HepG2 (cell line): Measurements from ENCODE around the gene NET1. TPM values are rescaled to one million over a fixed set of nuclear protein-coding genes. Genes with fewer than 3 reads are reported as not detected.

Experiments used
- ATAC-seq: fragments of 200-7000 bp; cut with Tn5 transposase; 3 replicates; pipeline ENCODE4 v1.9.1; 2020; ENCODE audit warnings: mild to moderate bottlenecking, moderate library complexity
- BruUV-seq: library from RNA; stranded (reverse); fragments of 400-500 nt; replicated peaks from 2 replicates; lab custom pipeline; 2021; lab: Mats Ljungman, UMichigan
- CTCF ChIA-PET: fragments of 300-600 bp; formaldehyde crosslinking; extraction: SDS; loops from one replicate; lab custom pipeline; 2021; ENCODE audit warnings: low total read pairs, inconsistent platforms, low intra/inter-chr PET ratio; lab: Yijun Ruan, JAX
- POLR2A ChIA-PET: fragments of 350-600 bp; sonication (Branson Sonifier 250); formaldehyde crosslinking; loops from one replicate; lab custom pipeline; 2020; ENCODE audit warnings: antibody characterized with exemption, inconsistent platforms; lab: Yijun Ruan, JAX
- DNase-seq: peaks from one replicate; pipeline ENCODE4 v3.0.0-alpha.2; 2015; ENCODE audit warnings: low spot score
- FAIRE-seq: peaks from 3 replicates; lab custom pipeline; 2011; peaks lifted over from hg19 to GRCh38; lab: Jason Lieb, UNC
- H2AFZ ChIP-seq: one replicate; pipeline ENCODE4 v1.6.1; 2011; ENCODE audit warnings: low read length, inconsistent platforms
- H3K27ac ChIP-seq: fragments of 300-600 bp; 3 replicates; pipeline ENCODE4 v1.8.0; 2011; ENCODE audit warnings: mixed run types, mild to moderate bottlenecking, mixed read lengths, low read length, inconsistent platforms; ENCODE audit not compliant: insufficient read depth; ENCODE audit errors: extremely low read length
- H3K27me3 ChIP-seq, 2 experiments: fragments of 200-600 bp in 1 of 2; 2 replicates in 1 of 2; 3 replicates in 1 of 2; pipeline versions ENCODE4 v1.6.0 to v1.8.0; 2011; ENCODE audit warnings: low read length in 2 of 2, mild to moderate bottlenecking in 2 of 2, moderate library complexity in 2 of 2, inconsistent platforms in 1 of 2; ENCODE audit not compliant: insufficient read depth in 2 of 2, control insufficient read depth in 1 of 2
- H3K36me3 ChIP-seq, 2 experiments: fragments of 200-600 bp in 1 of 2; replicated peaks in 1 of 2; 2 replicates in 1 of 2; 3 replicates in 1 of 2; pipeline versions ENCODE4 v1.5.1 to v1.8.0; 2011; ENCODE audit warnings: low read length in 2 of 2, inconsistent platforms in 1 of 2; ENCODE audit not compliant: insufficient read depth in 2 of 2, control insufficient read depth in 1 of 2
- H3K4me1 ChIP-seq: 2 replicates; pipeline ENCODE4 v1.5.1; 2012; ENCODE audit warnings: low read length, inconsistent platforms; ENCODE audit not compliant: insufficient read depth
- H3K4me2 ChIP-seq: 2 replicates; pipeline ENCODE4 v1.6.0; 2011; ENCODE audit warnings: low read depth, low read length, inconsistent platforms
- H3K4me3 ChIP-seq, 3 experiments: fragments of 200-600 bp in 1 of 3; sonication (generic), shearing (Covaris generic) in 1 of 3; replicated peaks in 1 of 3; 2 replicates each; pipeline ENCODE4 v1.5.1; 2011 to 2016; ENCODE audit warnings: low read length in 3 of 3, inconsistent platforms in 2 of 3, low read depth in 2 of 3, mild to moderate bottlenecking in 2 of 3, control low read depth in 1 of 3, mixed read lengths in 1 of 3; ENCODE audit not compliant: insufficient read depth in 1 of 3
- H3K79me2 ChIP-seq: one replicate; pipeline ENCODE4 v1.6.1; 2011; ENCODE audit warnings: low read length, inconsistent platforms; ENCODE audit not compliant: insufficient read depth
- H3K9ac ChIP-seq: 2 replicates; pipeline ENCODE4 v1.6.0; 2011; ENCODE audit warnings: mild to moderate bottlenecking, low read depth, low read length, inconsistent platforms; ENCODE audit not compliant: insufficient read depth
- H3K9me3 ChIP-seq: 2 replicates; pipeline ENCODE4 v1.5.1; 2012; ENCODE audit warnings: mild to moderate bottlenecking, low read length
- H4K20me1 ChIP-seq: 2 replicates; pipeline ENCODE4 v1.6.0; 2011; ENCODE audit warnings: inconsistent platforms, mild to moderate bottlenecking, low read length, moderate library complexity; ENCODE audit not compliant: insufficient read depth
- CC2D1A ChIP-seq: sonication (generic); formaldehyde crosslinking; IDR thresholded peaks from 2 replicates; pipeline ENCODE4 v1.8.1; 2023; ENCODE audit warnings: mild to moderate bottlenecking, missing genetic modification reagents
- EHMT2 ChIP-seq: fragments of 200-600 bp; sonication (generic); IDR thresholded peaks from 2 replicates; pipeline ENCODE4 v1.7.0; 2017; ENCODE audit warnings: antibody characterized with exemption, low read depth, low read length, borderline replicate concordance
- GABPB1 ChIP-seq: IDR thresholded peaks from 2 replicates; pipeline ENCODE4 v1.6.1; 2016; ENCODE audit warnings: mild to moderate bottlenecking, missing genetic modification reagents, moderate library complexity, missing compliant biosample characterization
- RORA ChIP-seq: sonication (generic); formaldehyde crosslinking; IDR thresholded peaks from 2 replicates; pipeline ENCODE4 v1.5.0; 2020; ENCODE audit warnings: mild to moderate bottlenecking, missing genetic modification reagents, moderate library complexity
- SOX13 ChIP-seq, 3 experiments: fragments of 450-650 bp in 1 of 3; sonication (generic) in 1 of 3; formaldehyde crosslinking in 1 of 3; IDR thresholded peaks in 2 of 3; conservative IDR thresholded peaks in 1 of 3; 2 replicates each; pipeline versions ENCODE4 v1.5.0 to v1.6.1; 2016 to 2020; ENCODE audit warnings: antibody characterized with exemption in 1 of 3, mild to moderate bottlenecking in 1 of 3, missing compliant biosample characterization in 1 of 3, missing genetic modification reagents in 1 of 3, moderate library complexity in 1 of 3
- U2AF2 ChIP-seq: fragments of 200-400 bp; formaldehyde crosslinking; IDR thresholded peaks from 2 replicates; pipeline ENCODE4 v1.6.1; 2017; ENCODE audit warnings: low read depth, mild to moderate bottlenecking, low read length
- ZNF207 ChIP-seq: fragments of 450-650 bp; IDR thresholded peaks from 2 replicates; pipeline ENCODE4 v1.6.1; 2016; ENCODE audit warnings: antibody characterized with exemption, borderline replicate concordance
- ZNF33A ChIP-seq: sonication (generic); formaldehyde crosslinking; IDR thresholded peaks from 2 replicates; pipeline ENCODE4 v1.5.1; 2020; ENCODE audit warnings: missing genetic modification reagents, mild to moderate bottlenecking, moderate library complexity, borderline replicate concordance
- ZNF577 ChIP-seq: sonication (generic); formaldehyde crosslinking; IDR thresholded peaks from 2 replicates; pipeline ENCODE4 v1.4.0; 2020; ENCODE audit warnings: mild to moderate bottlenecking, low read depth, missing genetic modification reagents, borderline replicate concordance
- ZNF580 ChIP-seq: IDR thresholded peaks from 2 replicates; pipeline ENCODE4 v1.6.1; 2016; ENCODE audit warnings: low read depth, borderline replicate concordance
- ZNF777 ChIP-seq: sonication (generic); formaldehyde crosslinking; IDR thresholded peaks from 2 replicates; pipeline ENCODE4 v1.4.0; 2020; ENCODE audit warnings: missing genetic modification reagents
- ZZZ3 ChIP-seq: sonication (generic); formaldehyde crosslinking; IDR thresholded peaks from 2 replicates; pipeline ENCODE4 v1.4.0; 2020; ENCODE audit warnings: missing genetic modification reagents, mild to moderate bottlenecking, borderline replicate concordance
- WGBS: methylation state at CpG from one replicate; pipeline ENCODE4 v1.1.6; 2017; ENCODE audit warnings: low lambda C conversion rate; 5-methylcytosine and 5-hydroxymethylcytosine counted together
- in situ Hi-C: cut with HindIII; loops from 2 replicates; pipeline ENCODE4 v1.10.0; 2017; ENCODE audit warnings: low pct_unique_long_range_greater_than_20kb; ENCODE audit not compliant: extremely low pct_ligation_motif_present
- intact Hi-C: fragments of 100-400 bp; cut with micrococcal nuclease; formaldehyde crosslinking; loops from one replicate; pipeline ENCODE4 v1.10.0; 2022; ENCODE audit not compliant: unreplicated experiment
- polyA plus RNA-seq, 8 experiments: library from polyadenylated mRNA; depleted of rRNA in 3 of 8; stranded (reverse) in 7 of 8; unstranded in 1 of 8; fragments of >200 nt; fragmentation: Illumina TruSeq in 4 of 8; extraction: Trizol in 4 of 8; gene quantifications; 2 replicates each; pipeline versions ENCODE4 v1.2.1 to v1.2.3, GENCODE V29; 2011 to 2016; ENCODE audit warnings: low read depth in 4 of 8, missing spikeins in 1 of 8, mixed read lengths in 1 of 8; ENCODE audit not compliant: insufficient read depth in 1 of 8
- total RNA-seq, 5 experiments: library from RNA; depleted of rRNA; stranded (reverse); fragments of >200 nt; fragmentation: Illumina TruSeq; extraction: Trizol; gene quantifications; 2 replicates each; pipeline ENCODE4 v1.2.3, GENCODE V29; 2016; ENCODE audit warnings: low read depth in 1 of 5
- TF ChIP-seq, protein P1 (sequence below): sonication (generic); formaldehyde crosslinking; IDR thresholded peaks from 2 replicates; pipeline ENCODE4 v1.5.1; 2020; ENCODE audit warnings: mild to moderate bottlenecking, moderate library complexity, missing genetic modification reagents
- TF ChIP-seq, protein P2 (sequence below): sonication (generic); formaldehyde crosslinking; IDR thresholded peaks from 2 replicates; pipeline ENCODE4 v1.8.0; 2022; ENCODE audit warnings: mild to moderate bottlenecking, missing genetic modification reagents; ENCODE audit not compliant: insufficient replicate concordance

The NET1 gene
- total and polyA plus RNA-seq, 2 of the 13 experiments (the other 11 are each of a cell fraction or from before 2014, with no cell fraction given): 48.1 to 65.8 TPM

- no peaks in the 10 kb centered on the region for H3K9me3 ChIP-seq
- CTCF ChIA-PET: no interaction called here
- no peak for FAIRE-seq
- no peak overlapping the region for H3K27ac ChIP-seq
- H3K27me3 ChIP-seq: no peaks in the 10 kb centered on the region
- intact Hi-C loops (loop anchor here (10.0 kb wide), 1 partner anchor 75 kb away; no protein-coding TSS in a partner anchor), in situ Hi-C loops (loop anchor here (5.0 kb wide), 1 partner anchor 182 kb away; no protein-coding TSS in a partner anchor)
- no TSS peak for BruUV-seq
- H3K4me2 ChIP-seq: no peak overlapping the region
- no peak overlapping the region for H2AFZ ChIP-seq
- no peaks in the 10 kb centered on the region for H4K20me1 ChIP-seq
- TF ChIP-seq, protein P1, sequence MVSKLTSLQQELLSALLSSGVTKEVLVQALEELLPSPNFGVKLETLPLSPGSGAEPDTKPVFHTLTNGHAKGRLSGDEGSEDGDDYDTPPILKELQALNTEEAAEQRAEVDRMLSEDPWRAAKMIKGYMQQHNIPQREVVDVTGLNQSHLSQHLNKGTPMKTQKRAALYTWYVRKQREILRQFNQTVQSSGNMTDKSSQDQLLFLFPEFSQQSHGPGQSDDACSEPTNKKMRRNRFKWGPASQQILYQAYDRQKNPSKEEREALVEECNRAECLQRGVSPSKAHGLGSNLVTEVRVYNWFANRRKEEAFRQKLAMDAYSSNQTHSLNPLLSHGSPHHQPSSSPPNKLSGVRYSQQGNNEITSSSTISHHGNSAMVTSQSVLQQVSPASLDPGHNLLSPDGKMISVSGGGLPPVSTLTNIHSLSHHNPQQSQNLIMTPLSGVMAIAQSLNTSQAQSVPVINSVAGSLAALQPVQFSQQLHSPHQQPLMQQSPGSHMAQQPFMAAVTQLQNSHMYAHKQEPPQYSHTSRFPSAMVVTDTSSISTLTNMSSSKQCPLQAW (CRISPR knock-in tag): no peak
- TF ChIP-seq U2AF2: no peak
- TF ChIP-seq SOX13 (IDR thresholded peaks at IDR 0.05): no peak
- TF ChIP-seq SOX13 (CRISPR knock-in tag; conservative IDR thresholded peaks at IDR 0.05 in 1 of 2, IDR thresholded peaks at IDR 0.05 in 1 of 2): no peak
- TF ChIP-seq ZNF577 (CRISPR knock-in tag): no peak
- no peak for TF ChIP-seq ZNF580 (CRISPR knock-in tag)
- TF ChIP-seq ZNF33A: no peak
- no peak for TF ChIP-seq ZZZ3
- TF ChIP-seq, protein P2, sequence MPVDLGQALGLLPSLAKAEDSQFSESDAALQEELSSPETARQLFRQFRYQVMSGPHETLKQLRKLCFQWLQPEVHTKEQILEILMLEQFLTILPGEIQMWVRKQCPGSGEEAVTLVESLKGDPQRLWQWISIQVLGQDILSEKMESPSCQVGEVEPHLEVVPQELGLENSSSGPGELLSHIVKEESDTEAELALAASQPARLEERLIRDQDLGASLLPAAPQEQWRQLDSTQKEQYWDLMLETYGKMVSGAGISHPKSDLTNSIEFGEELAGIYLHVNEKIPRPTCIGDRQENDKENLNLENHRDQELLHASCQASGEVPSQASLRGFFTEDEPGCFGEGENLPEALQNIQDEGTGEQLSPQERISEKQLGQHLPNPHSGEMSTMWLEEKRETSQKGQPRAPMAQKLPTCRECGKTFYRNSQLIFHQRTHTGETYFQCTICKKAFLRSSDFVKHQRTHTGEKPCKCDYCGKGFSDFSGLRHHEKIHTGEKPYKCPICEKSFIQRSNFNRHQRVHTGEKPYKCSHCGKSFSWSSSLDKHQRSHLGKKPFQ (CRISPR knock-in tag): no peak
- no peak for TF ChIP-seq CC2D1A (CRISPR knock-in tag)
- no peak for TF ChIP-seq GABPB1 (CRISPR knock-in tag)
- TF ChIP-seq ZNF207: no peak
- no peak for TF ChIP-seq ZNF777 (CRISPR knock-in tag)
- TF ChIP-seq RORA (CRISPR knock-in tag): no peak
- no peak for TF ChIP-seq EHMT2
- DNase-seq: no peak
- peaks cover 0 to 2% of the 10 kb centered on the region in 2 experiments; a peak in 4 of 5 replicates for H3K36me3 ChIP-seq
- H3K9ac ChIP-seq: no peak overlapping the region
- no peak overlapping the region for H3K4me3 ChIP-seq
- WGBS: 100% methylated on average over 2 of the region's 2 CpGs
- POLR2A ChIA-PET: no interaction called here
- no peak for ATAC-seq
- H3K4me1 ChIP-seq: no peaks in the 10 kb centered on the region
- H3K79me2 ChIP-seq: no peaks in the 10 kb centered on the region
Observed at GRCh38 chr10:5440206-5440605, 27.8 kb downstream of the NET1 start.
